GM23248 (cell line): Measurements from ENCODE around the gene IVNS1ABP.

Experiments
- EZH2 ChIP-seq: fragments of 200-600 bp; sonication (generic); IDR thresholded peaks from 2 replicates; pipeline ENCODE4 v1.6.1; 2018; ENCODE audit warnings: antibody characterized with exemption, mild to moderate bottlenecking; ENCODE audit not compliant: insufficient read depth, poor library complexity, severe bottlenecking
- EZH2phosphoT487 ChIP-seq: fragments of 200-600 bp; sonication (generic); IDR thresholded peaks from 2 replicates; pipeline ENCODE4 v1.6.1; 2018; ENCODE audit warnings: antibody characterized with exemption, moderate library complexity, mild to moderate bottlenecking, low read depth; ENCODE audit not compliant: insufficient read depth

GRCh38 chr1:185349556-185349955 is 32.5 kb upstream of the IVNS1ABP start:
- TF ChIP-seq EZH2phosphoT487 = no peak
- TF ChIP-seq EZH2 = no peak
